K562 (cell line): Measurements from ENCODE around the gene PLOD1. TPM values are rescaled to one million over a fixed set of nuclear protein-coding genes. Genes with fewer than 3 reads are reported as not detected.
A peak's percentile ranks its signal among the peaks of the same experiment; 100 is the strongest.

ENCODE experiments used
- BCL6 ChIP-seq: fragments of 250-450 bp; sonication (Bioruptor Pico); IDR thresholded peaks from 2 replicates; pipeline ENCODE4 v1.4.0; 2020
- CAMTA2 ChIP-seq: fragments of 250-450 bp; sonication (Bioruptor Pico); conservative IDR thresholded peaks from 2 replicates; pipeline ENCODE4 v1.5.1; 2022
- EWSR1 ChIP-seq: fragments of 450-650 bp; IDR thresholded peaks from 2 replicates; pipeline ENCODE4 v1.6.1; 2018; ENCODE audit warnings: borderline replicate concordance, mild to moderate bottlenecking, low read depth, moderate library complexity; ENCODE audit not compliant: partially characterized antibody
- HNRNPH1 ChIP-seq: fragments of 200-400 bp; formaldehyde crosslinking; optimal IDR thresholded peaks from 2 replicates; pipeline ENCODE3; 2017; ENCODE audit warnings: low read depth, mild to moderate bottlenecking, low read length, moderate library complexity
- KLF10 ChIP-seq: fragments of 250-450 bp; sonication (Bioruptor Pico); IDR thresholded peaks from 2 replicates; pipeline ENCODE4 v1.6.1; 2021; ENCODE audit warnings: matching md5 sums
- MAFK ChIP-seq: IDR thresholded peaks from 2 replicates; pipeline ENCODE4 v1.6.1; 2011; ENCODE audit warnings: low read length, improper control_type of control experiment
- POLR2G ChIP-seq: fragments of 200-400 bp; formaldehyde crosslinking; IDR thresholded peaks from 2 replicates; pipeline ENCODE4 v1.6.1; 2017; ENCODE audit warnings: low read depth, mild to moderate bottlenecking, antibody characterized with exemption, low read length, moderate library complexity
- polyA plus RNA-seq, 8 experiments: library from polyadenylated mRNA; depleted of rRNA in 4 of 8; stranded (reverse) in 5 of 8; unstranded in 3 of 8; fragments of >200 nt; fragmentation: Nextera tagmentation in 2 of 8; fragmentation: Illumina TruSeq in 1 of 8; extraction: Ambion mirVana in 2 of 8; extraction: Trizol in 1 of 8; gene quantifications; 2 replicates each; pipeline versions ENCODE4 v1.2.1 to v1.2.3, GENCODE V29; 2011 to 2014; ENCODE audit warnings: inconsistent platforms in 1 of 8, missing spikeins in 1 of 8
- total RNA-seq, 7 experiments: library from RNA; depleted of rRNA in 6 of 7; stranded (reverse); fragments of >200 nt in 6 of 7; fragmentation: Illumina TruSeq in 2 of 7; extraction: Trizol in 2 of 7; gene quantifications; 2 replicates each; pipeline versions ENCODE4 v1.2.1 to v1.2.3, GENCODE V29; 2011 to 2021; ENCODE audit warnings: low replicate concordance in 1 of 7
- TF ChIP-seq, protein P1 (sequence below): sonication (generic); IDR thresholded peaks from 2 replicates; pipeline ENCODE4 v1.6.1; 2016
- TF ChIP-seq, protein P2 (sequence below), 2 experiments: fragments of 450-650 bp in 1 of 2; sonication (generic) in 1 of 2; formaldehyde crosslinking; conservative IDR thresholded peaks; 2 replicates each; pipeline versions ENCODE4 v1.4.0 to v1.8.1; 2020 to 2022; ENCODE audit warnings: mild to moderate bottlenecking in 1 of 2, missing genetic modification reagents in 1 of 2
- TF ChIP-seq, protein P3 (sequence below): fragments of 450-650 bp; IDR thresholded peaks from 2 replicates; pipeline ENCODE4 v1.6.1; 2016; ENCODE audit warnings: missing biosample characterization, missing genetic modification characterization
- TF ChIP-seq, protein P4 (sequence below), 2 experiments: fragments of 450-650 bp in 1 of 2; sonication (generic) in 1 of 2; formaldehyde crosslinking in 1 of 2; IDR thresholded peaks; 2 replicates each; pipeline versions ENCODE4 v1.7.1 to v1.9.0; 2016 to 2022; ENCODE audit warnings: inconsistent platforms in 1 of 2, mild to moderate bottlenecking in 1 of 2, missing genetic modification reagents in 1 of 2
- TF ChIP-seq, protein P5 (sequence below): IDR thresholded peaks from 2 replicates; pipeline ENCODE4 v1.6.1; 2011; ENCODE audit warnings: borderline replicate concordance, low read depth, mild to moderate bottlenecking, moderate library complexity, low read length; ENCODE audit not compliant: insufficient read depth, poor library complexity, severe bottlenecking

Gene PLOD1
- total and polyA plus RNA-seq, 9 of the 15 experiments (the other 6 are each of a cell fraction or from before 2014, with no cell fraction given): 16.6 to 90.8 (median 52.7) TPM

DNA sequence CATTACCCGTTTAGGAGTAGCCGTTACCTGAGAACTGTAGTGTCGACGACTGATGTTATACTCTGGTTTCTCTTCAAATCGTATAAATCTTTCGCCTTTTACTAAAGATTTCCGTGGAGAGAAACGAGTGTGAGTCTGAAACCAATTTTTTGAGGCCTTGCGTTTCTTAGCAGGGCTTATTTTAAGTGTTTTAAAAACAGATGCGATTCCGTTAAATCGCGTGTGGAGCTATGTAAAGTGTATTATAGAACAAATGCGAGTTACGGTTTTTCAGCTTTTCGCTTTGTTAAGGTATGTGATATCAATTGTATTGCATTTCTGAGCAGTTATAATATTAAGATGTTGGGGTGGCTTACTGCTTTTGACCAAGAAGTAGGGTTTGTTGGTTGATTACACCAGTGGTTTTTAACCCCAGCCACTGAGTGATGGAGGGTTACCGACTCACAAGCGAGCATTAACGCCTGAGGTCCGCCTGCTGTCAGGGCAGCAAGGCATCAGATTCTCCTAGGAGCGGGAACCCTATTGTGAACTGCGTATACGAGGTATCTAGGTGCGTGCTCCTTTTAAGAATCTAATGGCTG is 26.3 kb upstream of the PLOD1 start (continued):
- TF ChIP-seq, protein P1, sequence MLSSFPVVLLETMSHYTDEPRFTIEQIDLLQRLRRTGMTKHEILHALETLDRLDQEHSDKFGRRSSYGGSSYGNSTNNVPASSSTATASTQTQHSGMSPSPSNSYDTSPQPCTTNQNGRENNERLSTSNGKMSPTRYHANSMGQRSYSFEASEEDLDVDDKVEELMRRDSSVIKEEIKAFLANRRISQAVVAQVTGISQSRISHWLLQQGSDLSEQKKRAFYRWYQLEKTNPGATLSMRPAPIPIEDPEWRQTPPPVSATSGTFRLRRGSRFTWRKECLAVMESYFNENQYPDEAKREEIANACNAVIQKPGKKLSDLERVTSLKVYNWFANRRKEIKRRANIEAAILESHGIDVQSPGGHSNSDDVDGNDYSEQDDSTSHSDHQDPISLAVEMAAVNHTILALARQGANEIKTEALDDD: peak; percentile 98
- TF ChIP-seq, protein P2, sequence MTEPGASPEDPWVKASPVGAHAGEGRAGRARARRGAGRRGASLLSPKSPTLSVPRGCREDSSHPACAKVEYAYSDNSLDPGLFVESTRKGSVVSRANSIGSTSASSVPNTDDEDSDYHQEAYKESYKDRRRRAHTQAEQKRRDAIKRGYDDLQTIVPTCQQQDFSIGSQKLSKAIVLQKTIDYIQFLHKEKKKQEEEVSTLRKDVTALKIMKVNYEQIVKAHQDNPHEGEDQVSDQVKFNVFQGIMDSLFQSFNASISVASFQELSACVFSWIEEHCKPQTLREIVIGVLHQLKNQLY (CRISPR knock-in tag; conservative IDR thresholded peaks at IDR 0.05): peak; percentile 76 to 99; a peak in 3 of 4 replicates
- TF ChIP-seq KLF10 (CRISPR knock-in tag): peak; percentile 99
- peak; percentile 85 for TF ChIP-seq BCL6 (CRISPR knock-in tag)
- peak; percentile 71 for TF ChIP-seq MAFK
- TF ChIP-seq, protein P3, sequence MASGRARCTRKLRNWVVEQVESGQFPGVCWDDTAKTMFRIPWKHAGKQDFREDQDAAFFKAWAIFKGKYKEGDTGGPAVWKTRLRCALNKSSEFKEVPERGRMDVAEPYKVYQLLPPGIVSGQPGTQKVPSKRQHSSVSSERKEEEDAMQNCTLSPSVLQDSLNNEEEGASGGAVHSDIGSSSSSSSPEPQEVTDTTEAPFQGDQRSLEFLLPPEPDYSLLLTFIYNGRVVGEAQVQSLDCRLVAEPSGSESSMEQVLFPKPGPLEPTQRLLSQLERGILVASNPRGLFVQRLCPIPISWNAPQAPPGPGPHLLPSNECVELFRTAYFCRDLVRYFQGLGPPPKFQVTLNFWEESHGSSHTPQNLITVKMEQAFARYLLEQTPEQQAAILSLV (tag): peak; percentile 72
- TF ChIP-seq, protein P4, sequence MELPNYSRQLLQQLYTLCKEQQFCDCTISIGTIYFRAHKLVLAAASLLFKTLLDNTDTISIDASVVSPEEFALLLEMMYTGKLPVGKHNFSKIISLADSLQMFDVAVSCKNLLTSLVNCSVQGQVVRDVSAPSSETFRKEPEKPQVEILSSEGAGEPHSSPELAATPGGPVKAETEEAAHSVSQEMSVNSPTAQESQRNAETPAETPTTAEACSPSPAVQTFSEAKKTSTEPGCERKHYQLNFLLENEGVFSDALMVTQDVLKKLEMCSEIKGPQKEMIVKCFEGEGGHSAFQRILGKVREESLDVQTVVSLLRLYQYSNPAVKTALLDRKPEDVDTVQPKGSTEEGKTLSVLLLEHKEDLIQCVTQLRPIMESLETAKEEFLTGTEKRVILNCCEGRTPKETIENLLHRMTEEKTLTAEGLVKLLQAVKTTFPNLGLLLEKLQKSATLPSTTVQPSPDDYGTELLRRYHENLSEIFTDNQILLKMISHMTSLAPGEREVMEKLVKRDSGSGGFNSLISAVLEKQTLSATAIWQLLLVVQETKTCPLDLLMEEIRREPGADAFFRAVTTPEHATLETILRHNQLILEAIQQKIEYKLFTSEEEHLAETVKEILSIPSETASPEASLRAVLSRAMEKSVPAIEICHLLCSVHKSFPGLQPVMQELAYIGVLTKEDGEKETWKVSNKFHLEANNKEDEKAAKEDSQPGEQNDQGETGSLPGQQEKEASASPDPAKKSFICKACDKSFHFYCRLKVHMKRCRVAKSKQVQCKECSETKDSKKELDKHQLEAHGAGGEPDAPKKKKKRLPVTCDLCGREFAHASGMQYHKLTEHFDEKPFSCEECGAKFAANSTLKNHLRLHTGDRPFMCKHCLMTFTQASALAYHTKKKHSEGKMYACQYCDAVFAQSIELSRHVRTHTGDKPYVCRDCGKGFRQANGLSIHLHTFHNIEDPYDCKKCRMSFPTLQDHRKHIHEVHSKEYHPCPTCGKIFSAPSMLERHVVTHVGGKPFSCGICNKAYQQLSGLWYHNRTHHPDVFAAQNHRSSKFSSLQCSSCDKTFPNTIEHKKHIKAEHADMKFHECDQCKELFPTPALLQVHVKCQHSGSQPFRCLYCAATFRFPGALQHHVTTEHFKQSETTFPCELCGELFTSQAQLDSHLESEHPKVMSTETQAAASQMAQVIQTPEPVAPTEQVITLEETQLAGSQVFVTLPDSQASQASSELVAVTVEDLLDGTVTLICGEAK (IDR thresholded peaks at IDR 0.05): 0 out of 2 replicates have a peak, but pooled peaks have one; percentile 10
- TF ChIP-seq, protein P4 (CRISPR knock-in tag; IDR thresholded peaks at IDR 0.05): peak; percentile 75
- TF ChIP-seq EWSR1: peak; percentile 100
- no peak for TF ChIP-seq HNRNPH1
- TF ChIP-seq POLR2G: peak; percentile 47; the same call in 1 of the 2 replicates
- TF ChIP-seq CAMTA2 (CRISPR knock-in tag): peak; percentile 99
- TF ChIP-seq, protein P5, sequence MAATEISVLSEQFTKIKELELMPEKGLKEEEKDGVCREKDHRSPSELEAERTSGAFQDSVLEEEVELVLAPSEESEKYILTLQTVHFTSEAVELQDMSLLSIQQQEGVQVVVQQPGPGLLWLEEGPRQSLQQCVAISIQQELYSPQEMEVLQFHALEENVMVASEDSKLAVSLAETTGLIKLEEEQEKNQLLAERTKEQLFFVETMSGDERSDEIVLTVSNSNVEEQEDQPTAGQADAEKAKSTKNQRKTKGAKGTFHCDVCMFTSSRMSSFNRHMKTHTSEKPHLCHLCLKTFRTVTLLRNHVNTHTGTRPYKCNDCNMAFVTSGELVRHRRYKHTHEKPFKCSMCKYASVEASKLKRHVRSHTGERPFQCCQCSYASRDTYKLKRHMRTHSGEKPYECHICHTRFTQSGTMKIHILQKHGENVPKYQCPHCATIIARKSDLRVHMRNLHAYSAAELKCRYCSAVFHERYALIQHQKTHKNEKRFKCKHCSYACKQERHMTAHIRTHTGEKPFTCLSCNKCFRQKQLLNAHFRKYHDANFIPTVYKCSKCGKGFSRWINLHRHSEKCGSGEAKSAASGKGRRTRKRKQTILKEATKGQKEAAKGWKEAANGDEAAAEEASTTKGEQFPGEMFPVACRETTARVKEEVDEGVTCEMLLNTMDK: peak; percentile 24
